A673 (cell line): ENCODE results near the gene TES. TPM values are rescaled to one million over a fixed set of nuclear protein-coding genes. Genes with fewer than 3 reads are reported as not detected.

ENCODE experiments used
- BruUV-seq: library from RNA; stranded (reverse); fragments of 400-500 nt; replicated peaks from 2 replicates; lab custom pipeline; 2021; lab: Mats Ljungman, UMichigan
- CTCF ChIA-PET: fragments of 300-600 bp; sonication (Branson Sonifier 250); formaldehyde crosslinking; loops from one replicate; lab custom pipeline; 2022; ENCODE audit warnings: antibody characterized with exemption; lab: Charles Lee
- POLR2A ChIA-PET: fragments of 300-600 bp; sonication (Branson Sonifier 250); formaldehyde crosslinking; loops from one replicate; lab custom pipeline; 2022; ENCODE audit warnings: antibody characterized with exemption; ENCODE audit not compliant: low non-redundant PET; lab: Charles Lee
- DNase-seq: peaks from one replicate; pipeline ENCODE4 v3.0.0-alpha.2; 2015; ENCODE audit warnings: low spot score
- H3K27ac ChIP-seq: fragments of 200-600 bp; sonication (generic); 2 replicates; pipeline ENCODE4 v1.5.1; 2016; ENCODE audit warnings: mixed run types, low read depth, mild to moderate bottlenecking, mixed read lengths, antibody characterized with exemption, low read length; ENCODE audit not compliant: poor library complexity, severe bottlenecking
- H3K27me3 ChIP-seq: fragments of 200-600 bp; sonication (generic); replicated peaks from 2 replicates; pipeline ENCODE4 v1.6.1; 2017; ENCODE audit warnings: mixed run types, low read depth, mild to moderate bottlenecking, mixed read lengths, antibody characterized with exemption, low read length; ENCODE audit not compliant: insufficient read depth, poor library complexity
- H3K36me3 ChIP-seq: fragments of 200-600 bp; sonication (generic); 2 replicates; pipeline ENCODE4 v1.6.1; 2016; ENCODE audit warnings: mixed run types, mild to moderate bottlenecking, mixed read lengths, antibody characterized with exemption, low read length; ENCODE audit not compliant: insufficient read depth, poor library complexity, severe bottlenecking
- H3K4me1 ChIP-seq: fragments of 200-600 bp; sonication (generic); 2 replicates; pipeline ENCODE4 v1.6.1; 2017; ENCODE audit warnings: mixed run types, mild to moderate bottlenecking, mixed read lengths, antibody characterized with exemption, low read length; ENCODE audit not compliant: insufficient read depth, poor library complexity, severe bottlenecking
- H3K4me3 ChIP-seq: fragments of 200-600 bp; sonication (generic); 2 replicates; pipeline ENCODE4 v1.5.1; 2016; ENCODE audit warnings: low read depth, mixed run types, mild to moderate bottlenecking, mixed read lengths, low read length; ENCODE audit not compliant: poor library complexity, severe bottlenecking
- H3K9me3 ChIP-seq: fragments of 200-600 bp; sonication (generic); 2 replicates; pipeline ENCODE4 v1.6.1; 2016; ENCODE audit warnings: mixed run types, low read depth, mild to moderate bottlenecking, mixed read lengths, antibody characterized with exemption, low read length; ENCODE audit not compliant: poor library complexity, severe bottlenecking
- EZH2 ChIP-seq: fragments of 200-600 bp; sonication (generic); IDR thresholded peaks from 2 replicates; pipeline ENCODE4 v1.6.1; 2017; ENCODE audit warnings: borderline replicate concordance, low read depth, mild to moderate bottlenecking, mixed read lengths, antibody characterized with exemption, low read length; ENCODE audit not compliant: poor library complexity, severe bottlenecking
- intact Hi-C: fragments of 100-400 bp; cut with micrococcal nuclease; formaldehyde crosslinking; loops from one replicate; pipeline ENCODE4 v1.10.0; 2022; ENCODE audit not compliant: unreplicated experiment
- total RNA-seq: library from RNA; stranded (reverse); gene quantifications from 2 replicates; pipeline ENCODE4 v1.2.3, GENCODE V29; 2021
- TF ChIP-seq, protein P1 (sequence below): fragments of 300-800, 200-600 bp; sonication (generic); conservative IDR thresholded peaks from 2 replicates; pipeline ENCODE4 v1.5.1; 2017; ENCODE audit warnings: low read depth, mild to moderate bottlenecking, antibody characterized with exemption, low read length, moderate library complexity, mixed read lengths

The TES gene
- total RNA-seq, 1 experiment from 2014 or later: 121 TPM

DNA sequence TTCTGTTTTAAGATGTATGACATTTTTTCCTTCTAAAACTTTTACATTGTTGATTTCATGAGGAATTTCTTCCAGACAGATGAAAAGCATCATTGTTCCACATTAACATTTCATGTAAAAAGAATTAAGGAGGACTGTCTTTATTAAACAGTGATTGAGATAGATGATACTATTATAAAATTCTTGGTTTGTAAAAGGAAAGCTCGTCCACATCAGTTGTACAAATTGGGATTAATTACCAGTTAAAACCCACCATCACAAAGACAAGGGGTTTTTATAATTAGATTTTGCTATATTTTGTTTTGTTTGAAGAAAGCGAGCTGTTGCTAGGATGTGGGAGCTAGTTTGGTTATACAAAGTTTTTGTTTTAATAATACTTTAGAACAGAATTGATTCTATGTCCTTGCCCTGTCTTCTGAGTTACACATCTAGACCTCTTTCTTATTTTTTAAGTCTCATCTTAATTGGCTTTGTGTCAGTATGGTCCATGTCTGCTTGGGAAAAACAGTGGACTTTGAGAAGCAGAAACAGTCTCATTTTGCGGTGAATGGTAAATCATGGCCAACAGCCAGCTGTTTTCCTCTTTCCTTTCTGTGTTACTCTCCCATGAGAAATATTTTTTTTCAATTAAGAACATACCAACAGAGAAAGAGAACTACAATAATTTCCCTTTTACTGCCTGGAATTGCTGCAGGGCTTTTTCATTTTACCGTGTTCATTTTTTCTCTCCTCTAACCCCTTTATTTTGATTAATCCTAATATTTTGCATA, 3.2 kb downstream of the TES start:
- H3K27ac ChIP-seq: peak overlapping the region; percentile 98
- peak overlapping the region; percentile 78 for H3K4me3 ChIP-seq
- BruUV-seq: no TSS peak
- intact Hi-C loops: no loop called here
- no peaks in the 10 kb centered on the region for H3K9me3 ChIP-seq
- H3K36me3 ChIP-seq: no peaks in the 10 kb centered on the region
- no peak for TF ChIP-seq EZH2
- TF ChIP-seq, protein P1, sequence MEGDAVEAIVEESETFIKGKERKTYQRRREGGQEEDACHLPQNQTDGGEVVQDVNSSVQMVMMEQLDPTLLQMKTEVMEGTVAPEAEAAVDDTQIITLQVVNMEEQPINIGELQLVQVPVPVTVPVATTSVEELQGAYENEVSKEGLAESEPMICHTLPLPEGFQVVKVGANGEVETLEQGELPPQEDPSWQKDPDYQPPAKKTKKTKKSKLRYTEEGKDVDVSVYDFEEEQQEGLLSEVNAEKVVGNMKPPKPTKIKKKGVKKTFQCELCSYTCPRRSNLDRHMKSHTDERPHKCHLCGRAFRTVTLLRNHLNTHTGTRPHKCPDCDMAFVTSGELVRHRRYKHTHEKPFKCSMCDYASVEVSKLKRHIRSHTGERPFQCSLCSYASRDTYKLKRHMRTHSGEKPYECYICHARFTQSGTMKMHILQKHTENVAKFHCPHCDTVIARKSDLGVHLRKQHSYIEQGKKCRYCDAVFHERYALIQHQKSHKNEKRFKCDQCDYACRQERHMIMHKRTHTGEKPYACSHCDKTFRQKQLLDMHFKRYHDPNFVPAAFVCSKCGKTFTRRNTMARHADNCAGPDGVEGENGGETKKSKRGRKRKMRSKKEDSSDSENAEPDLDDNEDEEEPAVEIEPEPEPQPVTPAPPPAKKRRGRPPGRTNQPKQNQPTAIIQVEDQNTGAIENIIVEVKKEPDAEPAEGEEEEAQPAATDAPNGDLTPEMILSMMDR: no peak
- DNase-seq: peak; percentile 61
- peaks cover 64% of the 10 kb centered on the region for H3K4me1 ChIP-seq
- H3K27me3 ChIP-seq: no peaks in the 10 kb centered on the region
- ChIA-PET POLR2A (interaction anchor here (0.5 kb wide), 1 partner anchor 995 kb away, joined by 5 read pairs; no protein-coding TSS in a partner anchor), CTCF (no interaction called here)

DNA sequence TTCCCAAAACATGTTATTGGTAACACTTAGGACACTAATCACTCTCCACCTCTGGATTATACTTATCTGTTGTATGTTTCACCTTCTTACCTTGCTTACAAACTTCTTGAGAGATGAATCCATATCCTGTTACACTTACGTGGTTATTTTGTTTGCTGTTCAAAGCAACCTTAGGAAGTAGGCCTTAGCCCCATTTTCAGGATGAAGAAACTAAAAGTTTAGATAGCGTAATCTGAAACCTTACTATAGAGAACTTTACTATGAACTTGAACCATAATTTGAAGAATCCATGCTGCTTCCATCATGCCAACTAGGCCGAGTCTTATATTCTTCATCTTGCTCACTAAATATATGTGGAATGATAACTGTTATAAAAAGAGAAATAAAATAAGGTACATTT, 4.6 kb downstream of the TES start:
- intact Hi-C loops: no loop called here
- Histone ChIP-seq H3K36me3 (no peaks in the 10 kb centered on the region), H3K27me3 (no peaks in the 10 kb centered on the region), H3K4me3 (no peak overlapping the region), H3K4me1 (peaks cover 67% of the 10 kb centered on the region), H3K27ac (peak overlapping the region; percentile 47), H3K9me3 (no peaks in the 10 kb centered on the region)
- no peak for TF ChIP-seq EZH2
- TF ChIP-seq, protein P1: no peak
- DNase-seq: no peak
- ChIA-PET CTCF (no interaction called here), POLR2A (no interaction called here)
- BruUV-seq: no TSS peak

DNA sequence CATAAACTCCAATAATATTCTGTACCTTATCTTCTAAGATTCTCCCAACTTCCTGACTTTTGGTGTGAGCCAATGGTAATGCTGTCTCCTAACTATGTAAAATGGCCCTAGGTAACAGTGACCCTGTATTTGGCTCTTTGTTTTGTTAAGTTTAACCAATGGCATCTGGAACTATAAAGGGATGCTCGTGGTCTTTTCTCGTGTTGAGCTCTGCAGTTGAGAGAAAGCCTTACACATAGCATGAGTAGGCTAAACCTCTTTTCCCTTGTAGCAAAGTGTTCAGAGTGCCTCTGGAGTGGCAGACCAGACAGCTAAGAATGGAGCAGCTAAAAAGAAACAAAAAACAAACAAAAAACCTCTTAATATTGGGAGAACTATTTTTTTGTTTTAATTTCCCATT, 5.2 kb downstream of the TES start:
- TF ChIP-seq, protein P1: no peak
- no peak for TF ChIP-seq EZH2
- H3K27me3 ChIP-seq: no peaks in the 10 kb centered on the region
- DNase-seq: no peak
- no peaks in the 10 kb centered on the region for H3K36me3 ChIP-seq
- no TSS peak for BruUV-seq
- peak overlapping the region; percentile 47 for H3K27ac ChIP-seq
- peaks cover 70% of the 10 kb centered on the region for H3K4me1 ChIP-seq
- no peak overlapping the region for H3K4me3 ChIP-seq
- ChIA-PET CTCF (no interaction called here), POLR2A (interaction anchor here (0.7 kb wide), 1 partner anchor 12 kb away, joined by 3 read pairs; no protein-coding TSS in a partner anchor)
- H3K9me3 ChIP-seq: no peaks in the 10 kb centered on the region
- intact Hi-C loops: no loop called here
